Muscle of leg (tissue), 11 donors: Measurements from ENCODE around the gene ERFL. TPM values are rescaled to one million over a fixed set of nuclear protein-coding genes. Genes with fewer than 3 reads are reported as not detected.

Source experiments
- DNase-seq: peaks from one replicate; pipeline ENCODE4 v3.0.0; 2013
- H3K27ac ChIP-seq: one replicate; pipeline ENCODE4 v1.5.1; 2013; ENCODE audit warnings: mild to moderate bottlenecking, low read length, control low read depth
- H3K27me3 ChIP-seq: one replicate; pipeline ENCODE4 v1.6.1; 2013; ENCODE audit warnings: low read length; ENCODE audit not compliant: control insufficient read depth, insufficient read depth
- H3K36me3 ChIP-seq: one replicate; pipeline ENCODE4 v1.6.1; 2013; ENCODE audit warnings: low read length; ENCODE audit not compliant: control insufficient read depth, insufficient read depth
- H3K4me1 ChIP-seq: one replicate; pipeline ENCODE4 v1.6.1; 2013; ENCODE audit warnings: low read length; ENCODE audit not compliant: control insufficient read depth, insufficient read depth
- H3K4me3 ChIP-seq: one replicate; pipeline ENCODE4 v1.5.1; 2013; ENCODE audit warnings: low read length, control low read depth
- H3K9me3 ChIP-seq: replicated peaks from 2 replicates; pipeline ENCODE4 v1.6.1; 2013; ENCODE audit warnings: low read depth, low read length; ENCODE audit not compliant: control insufficient read depth
- WGBS: methylation state at CpG from one replicate; pipeline ENCODE4 v1.1.5; 2013; ENCODE audit warnings: missing lambda C conversion rate; ENCODE audit not compliant: insufficient coverage; 5-methylcytosine and 5-hydroxymethylcytosine counted together
- polyA plus RNA-seq, 8 donors: library from polyadenylated mRNA; unstranded; fragments of 120-200 nt; gene quantifications; one replicate each; pipeline versions ENCODE4 v1.2.1 to v1.2.3, GENCODE V29; 2013; ENCODE audit warnings: inconsistent platforms in 1 of 8, low replicate concordance in 1 of 8; ENCODE audit not compliant: insufficient read length in 8 of 8, insufficient read depth in 1 of 8
- total RNA-seq: library from RNA; stranded (reverse); fragments of 120-200 nt; gene quantifications from one replicate; pipeline ENCODE4 v1.2.4, GENCODE V29; 2013

Gene ERFL
- total and polyA plus RNA-seq, 9 donors = 0.04 to 0.31 (median 0.12) TPM

GRCh38 chr19:41934849-41935374 lies 6.7 kb upstream of the ERFL start:
- no peaks in the 10 kb centered on the region for H3K9me3 ChIP-seq
- DNase-seq = peak; percentile 67
- no peak overlapping the region for H3K27ac ChIP-seq
- no peak overlapping the region for H3K4me3 ChIP-seq
- H3K27me3 ChIP-seq = peaks cover 87% of the 10 kb centered on the region
- H3K36me3 ChIP-seq = no peaks in the 10 kb centered on the region
- WGBS = 21% methylated on average over 6 of the region's 7 CpGs
- H3K4me1 ChIP-seq = peaks cover 7% of the 10 kb centered on the region

- no peak for DNase-seq
Observed at GRCh38 chr19:41933693-41934426, 5.6 kb upstream of the ERFL start.

GRCh38 chr19:41932720-41933332 lies 4.6 kb upstream of the ERFL start:
- Histone ChIP-seq H3K27me3 (peaks cover 96% of the 10 kb centered on the region), H3K9me3 (no peaks in the 10 kb centered on the region), H3K36me3 (no peaks in the 10 kb centered on the region), H3K4me1 (peaks cover 10% of the 10 kb centered on the region), H3K27ac (no peak overlapping the region), H3K4me3 (no peak overlapping the region)
- 12% methylated on average over 18 of the region's 29 CpGs for WGBS
- DNase-seq = no peak

More at GRCh38 chr19:41933693-41934426, 5.6 kb upstream of the ERFL start:
- 39% methylated on average over 7 of the region's 7 CpGs for WGBS
- no peaks in the 10 kb centered on the region for H3K9me3 ChIP-seq
- no peak overlapping the region for H3K27ac ChIP-seq
- H3K27me3 ChIP-seq = peaks cover 94% of the 10 kb centered on the region
- H3K4me1 ChIP-seq = peaks cover 7% of the 10 kb centered on the region
- no peaks in the 10 kb centered on the region for H3K36me3 ChIP-seq
- H3K4me3 ChIP-seq = no peak overlapping the region

- no peaks in the 10 kb centered on the region for H3K9me3 ChIP-seq
- peaks cover 10% of the 10 kb centered on the region for H3K4me1 ChIP-seq
- no peak overlapping the region for H3K27ac ChIP-seq
- no peak overlapping the region for H3K4me3 ChIP-seq
- peaks cover 96% of the 10 kb centered on the region for H3K27me3 ChIP-seq
- H3K36me3 ChIP-seq = no peaks in the 10 kb centered on the region
- 12% methylated on average over 8 of the region's 11 CpGs for WGBS
- DNase-seq = no peak
Observed at GRCh38 chr19:41932259-41932719, 4.0 kb upstream of the ERFL start.

- 0% methylated on average over 7 of the region's 17 CpGs for WGBS
- H3K27ac ChIP-seq = no peak overlapping the region
- no peak overlapping the region for H3K4me3 ChIP-seq
- H3K36me3 ChIP-seq = no peaks in the 10 kb centered on the region
- peaks cover 96% of the 10 kb centered on the region for H3K27me3 ChIP-seq
- H3K9me3 ChIP-seq = no peaks in the 10 kb centered on the region
- DNase-seq = no peak
- H3K4me1 ChIP-seq = peaks cover 10% of the 10 kb centered on the region
Observed at GRCh38 chr19:41930926-41931592, 2.8 kb upstream of the ERFL start.

DNA sequence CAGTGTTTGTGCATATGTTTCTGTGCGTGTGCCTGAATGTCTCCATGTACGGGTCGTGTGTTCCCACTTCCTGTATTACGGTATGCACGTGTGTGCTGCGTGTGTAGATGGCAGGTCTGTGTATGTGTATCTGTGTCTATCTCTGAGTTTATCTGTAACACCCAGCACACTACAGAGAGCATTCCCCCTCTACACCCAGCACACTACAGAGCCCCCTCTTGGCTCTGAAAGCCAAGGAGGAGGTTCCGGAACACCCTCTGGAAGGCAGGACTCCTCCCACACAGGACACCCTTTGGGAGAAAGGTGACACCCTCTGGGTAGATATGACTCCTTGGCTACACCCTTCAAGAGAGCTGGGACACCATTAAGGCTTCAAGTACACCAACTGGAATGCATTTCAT lies 2.1 kb upstream of the ERFL start:
- Histone ChIP-seq H3K27ac (no peak overlapping the region), H3K9me3 (no peaks in the 10 kb centered on the region), H3K4me1 (peaks cover 10% of the 10 kb centered on the region), H3K27me3 (peaks cover 96% of the 10 kb centered on the region), H3K36me3 (no peaks in the 10 kb centered on the region), H3K4me3 (no peak overlapping the region)
- WGBS = no CpG with 5 or more reads among the region's 7 CpGs
- DNase-seq = no peak

DNA sequence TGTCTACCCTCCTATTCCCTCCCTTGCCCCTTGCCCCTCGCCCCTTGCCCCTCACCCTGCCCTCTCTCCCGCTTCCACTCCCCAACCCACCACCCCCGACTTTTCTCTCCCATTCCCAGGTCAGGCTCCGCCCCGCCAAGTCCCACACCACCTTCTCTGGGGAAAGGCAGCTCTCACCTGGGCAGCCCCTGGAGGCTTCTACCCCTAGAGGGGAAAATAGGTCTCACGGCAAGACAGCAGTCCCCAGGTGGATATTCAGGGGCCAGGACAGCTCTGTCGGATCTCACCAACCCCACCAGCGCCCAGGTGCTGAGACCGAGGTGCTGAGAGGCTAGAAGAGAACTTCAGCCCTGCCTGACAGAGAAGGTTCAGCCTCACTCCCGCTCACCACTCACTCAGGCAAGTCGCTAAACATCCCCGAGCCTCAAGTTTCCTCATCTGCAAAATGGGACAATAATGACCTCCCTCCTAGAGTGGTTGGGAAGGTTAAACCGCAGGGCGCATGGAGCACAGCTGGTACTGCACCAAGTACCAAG lies 1.4 kb upstream of the ERFL start:
- DNase-seq = no peak
- Histone ChIP-seq H3K27me3 (peaks cover 96% of the 10 kb centered on the region), H3K36me3 (no peaks in the 10 kb centered on the region), H3K9me3 (no peaks in the 10 kb centered on the region), H3K27ac (no peak overlapping the region), H3K4me3 (no peak overlapping the region), H3K4me1 (peaks cover 10% of the 10 kb centered on the region)
- 6% methylated on average over 5 of the region's 14 CpGs for WGBS

- H3K4me1 ChIP-seq = peaks cover 10% of the 10 kb centered on the region
- H3K27me3 ChIP-seq = peaks cover 96% of the 10 kb centered on the region
- no peak overlapping the region for H3K27ac ChIP-seq
- no peak for DNase-seq
- no peaks in the 10 kb centered on the region for H3K9me3 ChIP-seq
- no peak overlapping the region for H3K4me3 ChIP-seq
- 3% methylated on average over 10 of the region's 29 CpGs for WGBS
- no peaks in the 10 kb centered on the region for H3K36me3 ChIP-seq
Observed at GRCh38 chr19:41928754-41929535, 696 bp upstream of the ERFL start.

DNA sequence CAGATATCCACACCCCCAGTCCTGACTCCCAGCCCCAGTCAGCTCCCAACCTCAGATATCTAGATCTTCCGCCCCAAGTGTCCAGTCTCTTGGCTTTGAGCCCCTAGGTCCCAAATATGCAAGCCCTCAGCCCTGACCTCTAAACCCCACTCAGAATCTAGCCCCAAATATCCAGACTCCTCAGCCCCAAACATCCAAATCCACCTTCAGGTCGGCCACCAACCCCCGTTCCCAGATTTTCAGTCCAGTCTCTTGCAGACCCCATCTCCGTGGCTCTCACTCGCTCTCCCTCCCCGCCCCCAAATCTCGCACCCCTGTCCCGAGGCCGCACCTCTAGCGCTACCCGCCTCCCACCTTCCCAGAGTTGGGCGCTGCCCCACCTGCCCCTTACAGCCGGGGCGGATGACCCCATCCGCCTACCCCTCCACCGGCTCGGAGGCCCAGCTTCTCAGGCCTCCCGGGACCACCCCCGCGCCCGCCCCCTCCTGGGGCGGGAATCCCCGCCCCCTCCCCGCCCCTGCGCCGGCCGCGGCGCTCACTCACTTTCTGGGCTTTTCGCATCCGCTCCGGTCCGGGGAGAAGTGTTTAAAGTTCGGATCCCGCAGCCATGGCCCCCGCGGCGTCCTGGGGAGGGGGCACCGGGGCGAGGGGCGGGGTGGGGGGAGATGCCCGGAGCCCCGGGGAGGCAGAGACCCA lies 604 bp downstream of the ERFL start:
- peaks cover 94% of the 10 kb centered on the region for H3K27me3 ChIP-seq
- H3K4me3 ChIP-seq = peak overlapping the region; percentile 32
- peaks cover 8% of the 10 kb centered on the region for H3K4me1 ChIP-seq
- 4% methylated on average over 19 of the region's 43 CpGs for WGBS
- DNase-seq = no peak
- no peaks in the 10 kb centered on the region for H3K36me3 ChIP-seq
- H3K27ac ChIP-seq = no peak overlapping the region
- no peaks in the 10 kb centered on the region for H3K9me3 ChIP-seq
